HL-60 (cell line): ENCODE measurements around the gene SASH1.

Source experiments
- DNase-seq, 2 experiments: peaks; one replicate each; pipeline ENCODE4 v3.0.0-alpha.2; 2010 to 2020; ENCODE audit warnings: low read depth in 1 of 2, low spot score in 1 of 2
- H3K27ac ChIP-seq: fragments of 250-450 bp; sonication (Bioruptor Pico); replicated peaks from 2 replicates; pipeline ENCODE4 v1.5.1; 2020; ENCODE audit warnings: mild to moderate bottlenecking, moderate library complexity
- H3K27me3 ChIP-seq: fragments of 250-450 bp; sonication (Bioruptor Pico); 2 replicates; pipeline ENCODE4 v1.5.1; 2021; ENCODE audit warnings: mild to moderate bottlenecking, moderate library complexity; ENCODE audit not compliant: insufficient read depth, poor library complexity, severe bottlenecking
- H3K4me3 ChIP-seq: replicated peaks from 2 replicates; pipeline ENCODE4 v1.5.1; 2011; ENCODE audit warnings: mild to moderate bottlenecking, control low read depth, low read length; ENCODE audit not compliant: insufficient read depth
- GABPA ChIP-seq: IDR thresholded peaks from 2 replicates; pipeline ENCODE4 v1.6.1; 2012; ENCODE audit warnings: low read depth
- POLR2AphosphoS5 ChIP-seq: IDR thresholded peaks from 2 replicates; pipeline ENCODE4 v1.6.1; 2012; ENCODE audit warnings: low read depth
- SPI1 ChIP-seq: IDR thresholded peaks from 2 replicates; pipeline ENCODE4 v1.6.1; 2012; ENCODE audit warnings: low read depth, mild to moderate bottlenecking, borderline replicate concordance
- TF ChIP-seq, protein P1 (sequence below): IDR thresholded peaks from one replicate; pipeline ENCODE4 v1.5.1; 2011; ENCODE audit warnings: low read length, control low read depth, inconsistent platforms; ENCODE audit not compliant: insufficient read depth
- TF ChIP-seq, protein P2 (sequence below): IDR thresholded peaks from 2 replicates; pipeline ENCODE4 v1.6.1; 2012; ENCODE audit warnings: low read depth; ENCODE audit not compliant: insufficient replicate concordance

The SASH1 gene

GRCh38 chr6:148303616-148304015 lies 39.0 kb upstream of the SASH1 start:
- DNase-seq: no peak
- Histone ChIP-seq H3K4me3 (no peak overlapping the region), H3K27ac (no peak overlapping the region), H3K27me3 (no peaks in the 10 kb centered on the region)
- TF ChIP-seq POLR2AphosphoS5: no peak
- TF ChIP-seq, protein P1, sequence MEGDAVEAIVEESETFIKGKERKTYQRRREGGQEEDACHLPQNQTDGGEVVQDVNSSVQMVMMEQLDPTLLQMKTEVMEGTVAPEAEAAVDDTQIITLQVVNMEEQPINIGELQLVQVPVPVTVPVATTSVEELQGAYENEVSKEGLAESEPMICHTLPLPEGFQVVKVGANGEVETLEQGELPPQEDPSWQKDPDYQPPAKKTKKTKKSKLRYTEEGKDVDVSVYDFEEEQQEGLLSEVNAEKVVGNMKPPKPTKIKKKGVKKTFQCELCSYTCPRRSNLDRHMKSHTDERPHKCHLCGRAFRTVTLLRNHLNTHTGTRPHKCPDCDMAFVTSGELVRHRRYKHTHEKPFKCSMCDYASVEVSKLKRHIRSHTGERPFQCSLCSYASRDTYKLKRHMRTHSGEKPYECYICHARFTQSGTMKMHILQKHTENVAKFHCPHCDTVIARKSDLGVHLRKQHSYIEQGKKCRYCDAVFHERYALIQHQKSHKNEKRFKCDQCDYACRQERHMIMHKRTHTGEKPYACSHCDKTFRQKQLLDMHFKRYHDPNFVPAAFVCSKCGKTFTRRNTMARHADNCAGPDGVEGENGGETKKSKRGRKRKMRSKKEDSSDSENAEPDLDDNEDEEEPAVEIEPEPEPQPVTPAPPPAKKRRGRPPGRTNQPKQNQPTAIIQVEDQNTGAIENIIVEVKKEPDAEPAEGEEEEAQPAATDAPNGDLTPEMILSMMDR: no peak
- TF ChIP-seq, protein P2, sequence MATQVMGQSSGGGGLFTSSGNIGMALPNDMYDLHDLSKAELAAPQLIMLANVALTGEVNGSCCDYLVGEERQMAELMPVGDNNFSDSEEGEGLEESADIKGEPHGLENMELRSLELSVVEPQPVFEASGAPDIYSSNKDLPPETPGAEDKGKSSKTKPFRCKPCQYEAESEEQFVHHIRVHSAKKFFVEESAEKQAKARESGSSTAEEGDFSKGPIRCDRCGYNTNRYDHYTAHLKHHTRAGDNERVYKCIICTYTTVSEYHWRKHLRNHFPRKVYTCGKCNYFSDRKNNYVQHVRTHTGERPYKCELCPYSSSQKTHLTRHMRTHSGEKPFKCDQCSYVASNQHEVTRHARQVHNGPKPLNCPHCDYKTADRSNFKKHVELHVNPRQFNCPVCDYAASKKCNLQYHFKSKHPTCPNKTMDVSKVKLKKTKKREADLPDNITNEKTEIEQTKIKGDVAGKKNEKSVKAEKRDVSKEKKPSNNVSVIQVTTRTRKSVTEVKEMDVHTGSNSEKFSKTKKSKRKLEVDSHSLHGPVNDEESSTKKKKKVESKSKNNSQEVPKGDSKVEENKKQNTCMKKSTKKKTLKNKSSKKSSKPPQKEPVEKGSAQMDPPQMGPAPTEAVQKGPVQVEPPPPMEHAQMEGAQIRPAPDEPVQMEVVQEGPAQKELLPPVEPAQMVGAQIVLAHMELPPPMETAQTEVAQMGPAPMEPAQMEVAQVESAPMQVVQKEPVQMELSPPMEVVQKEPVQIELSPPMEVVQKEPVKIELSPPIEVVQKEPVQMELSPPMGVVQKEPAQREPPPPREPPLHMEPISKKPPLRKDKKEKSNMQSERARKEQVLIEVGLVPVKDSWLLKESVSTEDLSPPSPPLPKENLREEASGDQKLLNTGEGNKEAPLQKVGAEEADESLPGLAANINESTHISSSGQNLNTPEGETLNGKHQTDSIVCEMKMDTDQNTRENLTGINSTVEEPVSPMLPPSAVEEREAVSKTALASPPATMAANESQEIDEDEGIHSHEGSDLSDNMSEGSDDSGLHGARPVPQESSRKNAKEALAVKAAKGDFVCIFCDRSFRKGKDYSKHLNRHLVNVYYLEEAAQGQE: no peak
- no peak for TF ChIP-seq GABPA
- TF ChIP-seq SPI1: no peak

GRCh38 chr6:148304976-148305375 lies 37.7 kb upstream of the SASH1 start:
- no peak for DNase-seq
- TF ChIP-seq, protein P2: no peak
- TF ChIP-seq, protein P1: no peak
- no peak for TF ChIP-seq GABPA
- no peak overlapping the region for H3K4me3 ChIP-seq
- H3K27me3 ChIP-seq: no peaks in the 10 kb centered on the region
- H3K27ac ChIP-seq: no peak overlapping the region

- Histone ChIP-seq H3K4me3 (no peak overlapping the region), H3K27me3 (no peaks in the 10 kb centered on the region), H3K27ac (no peak overlapping the region)
- peak; percentile 51 for TF ChIP-seq SPI1
- TF ChIP-seq, protein P2: no peak
- no peak for DNase-seq
These were observed 36.4 kb upstream of the SASH1 start for GRCh38 chr6:148306286-148306685.

DNA sequence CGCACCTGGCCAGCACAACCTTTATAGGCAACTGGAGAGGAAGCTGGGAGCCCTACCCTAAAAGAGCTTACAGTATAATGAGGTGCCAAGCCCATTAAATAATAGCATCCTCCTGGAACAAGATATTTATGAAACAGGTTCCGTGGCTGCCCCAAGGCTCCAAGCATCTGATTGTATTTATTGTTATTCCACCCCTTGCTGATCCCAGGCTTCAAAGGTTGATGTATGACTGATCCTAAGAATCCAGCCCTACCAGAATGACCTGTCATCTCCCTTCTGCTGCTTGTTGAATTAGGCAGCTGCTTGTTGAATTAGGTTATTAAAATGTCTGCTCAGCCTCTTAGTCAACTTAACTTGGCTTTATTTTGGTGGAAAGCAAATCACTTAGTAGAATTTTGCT lies 35.2 kb upstream of the SASH1 start:
- TF ChIP-seq POLR2AphosphoS5 (no peak), GABPA (no peak), SPI1 (no peak)
- TF ChIP-seq, protein P2: no peak
- TF ChIP-seq, protein P1: no peak
- no peak for DNase-seq
- no peak overlapping the region for H3K27ac ChIP-seq
- no peaks in the 10 kb centered on the region for H3K27me3 ChIP-seq
- no peak overlapping the region for H3K4me3 ChIP-seq
